Stimulated activated naive CD8-positive, alpha-beta T cell treated with anti-CD3 and anti-CD28 coated beads, Interleukin-15, amount 100 ng/mL, for 72 hours (primary cell): ENCODE measurements around the gene ITGA2.
A peak's percentile ranks its signal among the peaks of the same experiment; 100 is the strongest.

ENCODE experiments used
- ATAC-seq: fragments of 150-1000 bp; cut with Tn5 transposase; 2 replicates; pipeline ENCODE4 v1.10.0; 2021; ENCODE audit warnings: mild to moderate bottlenecking, moderate library complexity
- DNase-seq, 2 donors: peaks; one replicate each; pipeline ENCODE4 v3.0.0; 2021 to 2022
- H3K27ac Mint-ChIP-seq, 2 donors: one replicate each; pipeline ENCODE4 v1.8.0; 2022; ENCODE audit warnings: mild to moderate bottlenecking in 2 of 2, mixed read lengths in 2 of 2, moderate library complexity in 2 of 2
- H3K27me3 Mint-ChIP-seq: one replicate; pipeline ENCODE4 v1.8.0; 2022; ENCODE audit warnings: mixed read lengths
- H3K4me1 Mint-ChIP-seq: one replicate; pipeline ENCODE4 v1.8.0; 2022; ENCODE audit warnings: mild to moderate bottlenecking, mixed read lengths
- H3K4me3 Mint-ChIP-seq, 2 donors: one replicate each; pipeline ENCODE4 v1.8.0; 2022; ENCODE audit warnings: mild to moderate bottlenecking in 2 of 2, mixed read lengths in 2 of 2, moderate library complexity in 1 of 2
- H3K9me3 Mint-ChIP-seq, 2 donors: one replicate each; pipeline ENCODE4 v1.8.0; 2022; ENCODE audit warnings: mixed read lengths in 2 of 2

The ITGA2 gene

DNA sequence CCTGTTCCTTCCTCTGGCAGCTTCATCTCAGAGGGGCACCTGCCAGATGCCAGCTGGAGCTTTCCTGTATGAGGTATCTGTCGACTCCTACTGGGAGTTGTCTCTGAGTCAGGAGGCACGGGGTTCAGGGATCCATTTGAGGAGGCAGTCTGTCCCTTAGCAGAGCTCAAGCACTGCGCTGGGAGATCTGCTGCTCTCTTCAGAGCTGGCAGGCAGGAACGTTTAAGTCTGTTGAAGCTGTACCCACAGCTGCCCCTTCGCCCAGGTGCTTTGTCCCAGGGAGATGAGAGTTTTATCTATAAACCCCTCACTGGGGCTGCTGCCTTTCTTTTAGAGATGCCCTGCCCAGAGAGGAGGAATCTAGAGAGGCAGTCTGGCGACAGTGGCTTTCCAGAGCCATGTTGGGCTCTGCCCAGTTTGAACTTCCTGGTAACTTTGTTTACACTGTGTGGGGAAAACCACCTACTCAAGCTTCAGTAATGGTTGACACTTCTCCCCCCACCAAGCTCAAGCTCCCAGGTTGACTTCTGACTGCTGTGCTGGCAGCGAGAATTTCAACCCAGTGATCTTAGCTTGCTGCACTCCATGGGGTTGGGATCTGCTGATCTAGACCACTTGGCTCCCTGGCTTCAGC, 11.8 kb upstream of the ITGA2 start:
- no peak overlapping the region for H3K27ac Mint-ChIP-seq

DNA sequence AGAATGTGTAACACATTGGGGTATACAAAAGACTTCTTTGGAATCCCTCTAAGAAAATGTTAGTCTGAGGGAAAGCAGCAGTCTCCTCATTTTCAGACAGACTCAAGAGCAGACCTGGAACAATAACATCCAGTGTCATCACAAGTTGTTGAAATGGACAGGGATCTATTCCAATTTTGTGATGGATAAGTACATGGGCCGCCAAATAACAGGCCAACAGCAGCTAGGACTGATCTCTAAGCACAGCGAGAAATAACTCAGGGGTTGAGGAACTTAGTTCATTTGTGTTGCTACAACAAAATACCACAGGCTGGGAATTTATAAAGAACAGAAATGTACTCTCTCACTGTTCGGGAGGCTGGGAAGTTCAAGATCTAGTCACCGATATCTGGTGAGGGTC, 7.6 kb upstream of the ITGA2 start:
- peaks cover 0 to 6% of the 10 kb centered on the region in 2 donors for H3K9me3 Mint-ChIP-seq
- DNase-seq = no peak
- no peak overlapping the region for H3K4me3 Mint-ChIP-seq
- no peak for ATAC-seq
- peaks cover 66% of the 10 kb centered on the region for H3K27me3 Mint-ChIP-seq
- no peak overlapping the region for H3K27ac Mint-ChIP-seq
- peaks cover 8% of the 10 kb centered on the region for H3K4me1 Mint-ChIP-seq

More for the DNA sequence above, 11.8 kb upstream of the ITGA2 start:
- peaks cover 8 to 9% of the 10 kb centered on the region in 2 donors for H3K9me3 Mint-ChIP-seq
- DNase-seq (no peak), ATAC-seq (no peak)
- peaks cover 58% of the 10 kb centered on the region for H3K27me3 Mint-ChIP-seq
- no peaks in the 10 kb centered on the region for H3K4me1 Mint-ChIP-seq
- H3K4me3 Mint-ChIP-seq = no peak overlapping the region

DNA sequence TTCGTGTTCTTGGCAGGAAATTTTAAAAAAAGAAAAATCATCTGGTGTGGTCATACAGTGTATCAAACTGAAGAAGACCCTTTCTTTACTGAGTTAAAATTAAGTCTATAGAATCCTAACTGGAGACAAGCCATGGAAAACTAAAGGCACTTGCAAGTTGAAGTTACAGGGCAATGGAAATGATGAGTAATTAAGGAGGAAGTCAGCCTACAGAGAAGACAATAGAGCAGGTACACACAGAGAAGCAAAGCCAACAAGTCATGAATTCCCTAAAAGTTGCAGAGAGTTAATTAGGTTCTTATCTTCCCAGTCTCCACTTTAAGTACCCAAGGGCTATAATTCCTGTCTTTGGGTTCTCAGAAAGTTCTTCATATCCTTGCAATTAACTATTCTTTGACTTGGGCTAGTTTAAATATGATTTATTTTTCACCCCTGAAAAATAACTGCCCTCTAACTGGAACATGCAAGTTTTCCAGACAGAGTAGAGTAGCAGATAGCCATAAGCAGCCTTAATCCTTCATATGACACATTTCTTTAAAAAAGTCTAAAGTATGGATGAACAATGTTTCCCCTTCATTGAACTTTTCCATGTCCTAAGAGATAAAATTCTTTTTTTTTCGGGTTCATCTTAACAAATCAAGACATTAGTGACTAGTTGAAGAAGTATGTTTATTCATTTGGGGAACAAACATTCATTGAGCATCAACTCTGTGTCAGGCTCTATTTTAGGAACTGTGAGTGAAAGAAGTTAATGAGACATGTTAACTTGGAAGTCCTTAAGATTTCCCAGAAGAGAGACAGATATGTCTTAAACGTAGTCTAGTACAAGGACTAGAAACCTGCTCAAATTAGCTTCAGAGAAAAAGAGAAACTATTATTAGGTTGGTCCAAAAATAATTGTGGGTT, 5.2 kb upstream of the ITGA2 start:
- DNase-seq = no peak
- Mint-ChIP-seq H3K4me1 (peaks cover 22% of the 10 kb centered on the region), H3K4me3 (no peak overlapping the region), H3K27ac (no peak overlapping the region), H3K27me3 (peaks cover 79% of the 10 kb centered on the region), H3K9me3 (no peaks in the 10 kb centered on the region)
- no peak for ATAC-seq

DNA sequence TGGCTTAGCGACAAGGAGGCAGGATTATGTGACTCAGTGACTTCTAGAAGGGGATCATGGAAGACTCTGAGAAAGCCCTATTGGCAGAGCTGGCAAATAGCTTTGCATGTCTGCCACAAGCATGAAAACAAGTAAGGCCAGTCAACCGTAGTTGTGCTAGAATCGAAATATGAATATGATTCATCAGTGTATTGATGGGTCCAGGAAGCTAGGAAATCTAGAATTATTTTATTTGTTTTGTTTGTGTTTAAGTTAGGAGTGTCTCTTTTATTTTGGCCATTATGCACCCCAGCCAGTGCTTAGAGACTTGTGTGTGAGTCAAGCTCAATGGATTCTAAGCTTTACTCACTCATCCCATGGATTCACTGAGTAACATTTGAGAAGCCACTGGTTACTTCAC, 3.8 kb upstream of the ITGA2 start:
- no peak overlapping the region for H3K4me3 Mint-ChIP-seq
- peaks cover 27% of the 10 kb centered on the region for H3K4me1 Mint-ChIP-seq
- H3K9me3 Mint-ChIP-seq = no peaks in the 10 kb centered on the region
- DNase-seq (no peak), ATAC-seq (no peak)
- H3K27ac Mint-ChIP-seq = no peak overlapping the region
- peaks cover 74% of the 10 kb centered on the region for H3K27me3 Mint-ChIP-seq

DNA sequence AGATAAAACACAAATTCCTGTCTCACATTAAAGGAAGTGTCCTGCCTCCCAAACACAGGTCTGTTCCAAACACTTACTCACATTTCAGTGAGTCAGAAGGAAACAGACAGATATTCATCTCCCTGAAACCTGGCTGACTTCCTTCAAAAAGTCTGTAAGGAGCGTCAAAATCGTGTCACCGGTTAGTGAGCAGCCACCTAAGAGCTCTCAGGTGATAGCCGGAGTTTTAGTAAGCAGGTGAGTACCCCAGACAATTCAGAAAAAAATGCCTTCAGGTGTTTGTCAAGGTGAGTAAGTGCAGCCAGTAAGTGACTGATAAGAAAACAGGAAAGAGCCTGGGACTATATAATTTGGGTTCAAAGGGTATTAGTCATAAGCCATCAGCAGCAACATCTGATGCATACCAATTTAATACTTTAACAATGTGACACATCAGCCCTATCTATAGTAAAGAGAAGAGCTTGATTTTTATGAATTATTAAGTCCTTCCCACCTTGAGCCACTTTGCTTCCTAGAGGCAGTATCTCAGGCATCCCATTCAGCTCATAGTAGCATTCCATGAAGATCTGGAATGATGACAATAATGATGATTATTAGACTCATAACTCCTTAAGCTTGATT, 1.3 kb upstream of the ITGA2 start:
- Mint-ChIP-seq H3K9me3 (no peaks in the 10 kb centered on the region), H3K27me3 (peaks cover 67% of the 10 kb centered on the region), H3K4me3 (no peak overlapping the region), H3K4me1 (peaks cover 27% of the 10 kb centered on the region), H3K27ac (peak overlapping the region in 1 of 2 donors; percentile 18)
- peak; percentile 64 for ATAC-seq
- no peak for DNase-seq

DNA sequence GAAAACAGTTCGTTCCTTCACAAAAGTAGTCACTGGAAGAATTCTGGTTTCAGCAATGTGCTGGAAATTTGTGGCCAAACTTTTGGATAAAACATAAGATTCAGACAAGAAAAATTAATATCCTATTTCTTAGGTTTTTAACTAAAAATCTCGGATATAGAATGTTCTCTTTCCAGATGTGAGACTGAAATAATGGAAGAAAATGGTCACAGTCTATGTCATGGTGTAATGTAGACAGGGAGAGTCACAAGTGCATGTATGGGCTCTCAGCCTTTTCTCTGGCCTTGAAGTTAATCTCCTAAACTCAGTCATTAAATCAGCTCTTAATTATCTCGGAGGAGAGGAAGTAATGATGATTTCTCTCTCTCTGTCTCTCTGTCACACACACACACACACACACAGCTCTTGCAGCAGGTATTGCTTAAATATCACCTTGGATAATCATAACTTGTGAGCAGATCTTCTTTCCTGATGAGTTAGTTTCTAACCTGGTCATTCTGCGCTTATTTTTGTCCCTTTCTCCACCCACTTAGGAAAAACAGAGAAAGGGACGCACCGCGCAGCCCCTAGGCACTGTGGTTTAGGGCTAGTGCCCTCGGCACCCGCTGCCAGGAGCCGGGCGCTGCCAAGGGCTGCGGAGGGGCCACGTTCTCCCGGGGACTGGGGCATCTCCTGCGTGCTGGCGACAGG, 672 bp upstream of the ITGA2 start:
- Mint-ChIP-seq H3K4me1 (peaks cover 26% of the 10 kb centered on the region), H3K4me3 (peak overlapping the region; percentile 67 to 83), H3K9me3 (no peaks in the 10 kb centered on the region), H3K27me3 (peaks cover 63% of the 10 kb centered on the region), H3K27ac (peak overlapping the region in 1 of 2 donors; percentile 63)
- ATAC-seq (peak; percentile 7), DNase-seq (no peak)

DNA sequence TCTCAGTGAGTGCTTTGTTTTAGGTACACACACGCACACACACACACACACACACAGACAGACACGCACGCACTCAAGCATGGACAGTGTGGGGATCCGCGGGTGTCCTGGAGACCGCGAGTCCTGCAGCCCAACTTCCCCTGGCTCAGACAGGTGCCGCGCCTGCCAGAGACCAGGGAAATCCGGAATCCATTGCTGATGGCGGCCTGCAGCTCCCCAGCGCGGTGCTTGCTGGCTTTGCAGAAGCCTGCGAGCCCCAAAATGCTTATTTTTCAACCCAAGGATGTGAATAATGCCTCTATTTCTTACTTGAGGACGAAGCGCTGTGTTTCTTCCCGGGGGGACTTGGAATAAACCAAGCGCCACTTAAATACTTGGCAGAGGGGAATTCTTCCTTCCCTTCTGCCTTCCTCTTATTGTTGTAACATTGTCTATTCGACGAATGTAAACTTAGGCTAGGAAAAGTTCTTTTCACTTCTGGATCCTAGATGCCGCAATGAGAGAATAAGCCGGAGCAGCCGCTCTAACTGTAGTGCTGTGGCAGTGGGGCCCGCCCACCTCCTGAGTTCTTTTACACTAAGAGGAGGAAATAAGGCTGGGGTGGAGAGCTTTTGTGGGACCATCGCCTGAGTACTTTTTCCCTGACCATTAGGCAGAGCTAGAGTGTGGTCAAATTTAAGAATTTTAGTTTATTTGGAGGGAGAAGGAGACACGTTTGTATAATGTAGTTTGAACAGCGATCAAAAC, 802 bp downstream of the ITGA2 start:
- peak; percentile 21 to 32 for DNase-seq
- peak; percentile 63 for ATAC-seq
- peak overlapping the region; percentile 79 to 83 for H3K4me3 Mint-ChIP-seq
- H3K4me1 Mint-ChIP-seq = peaks cover 20% of the 10 kb centered on the region
- no peak overlapping the region for H3K27ac Mint-ChIP-seq
- H3K27me3 Mint-ChIP-seq = peaks cover 48% of the 10 kb centered on the region
- H3K9me3 Mint-ChIP-seq = no peaks in the 10 kb centered on the region

DNA sequence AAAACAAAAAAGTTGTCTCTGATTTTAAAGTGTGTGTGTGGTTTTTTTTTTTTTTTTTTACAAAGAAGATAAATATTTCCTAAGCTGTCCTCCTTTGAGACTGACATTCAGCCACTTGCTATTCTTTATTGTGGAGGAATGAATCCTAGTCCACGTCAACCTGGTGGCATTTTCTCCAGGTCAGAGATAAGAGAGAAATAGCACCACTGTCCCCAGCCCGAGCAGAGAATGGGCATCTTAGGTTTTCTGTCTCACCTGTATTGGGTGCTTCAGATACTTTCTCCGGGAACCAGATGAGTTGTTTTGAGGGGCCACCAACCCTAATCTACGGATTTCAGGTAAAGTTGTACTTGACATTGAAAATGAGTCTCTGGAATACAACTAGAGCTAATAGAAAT, 1.4 kb downstream of the ITGA2 start:
- no peak for DNase-seq

DNA sequence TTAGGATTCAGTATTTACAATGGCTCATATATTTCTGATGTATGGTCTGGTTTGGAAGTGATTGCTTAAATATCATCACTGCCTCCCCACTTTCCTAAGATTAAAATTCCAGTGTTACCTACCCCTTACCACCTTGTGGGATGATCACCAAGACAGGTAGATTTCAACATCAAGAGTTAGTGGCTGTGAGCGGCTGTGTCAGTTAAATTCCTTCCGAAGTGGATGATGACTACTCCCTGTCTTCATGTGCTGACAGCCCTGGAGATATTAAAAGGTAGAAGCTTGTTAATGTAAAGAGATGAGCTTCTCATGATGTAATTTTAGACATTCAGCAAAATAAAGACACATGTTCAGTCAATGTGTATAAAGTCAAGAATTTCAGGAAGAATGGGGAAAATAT, 4.2 kb downstream of the ITGA2 start:
- H3K27me3 Mint-ChIP-seq = peaks cover 23% of the 10 kb centered on the region
- DNase-seq (no peak), ATAC-seq (no peak)
- H3K27ac Mint-ChIP-seq = no peak overlapping the region
- no peak overlapping the region for H3K4me3 Mint-ChIP-seq
- H3K4me1 Mint-ChIP-seq = peaks cover 10% of the 10 kb centered on the region
- no peaks in the 10 kb centered on the region for H3K9me3 Mint-ChIP-seq

More for the DNA sequence above, 1.4 kb downstream of the ITGA2 start:
- H3K4me1 Mint-ChIP-seq = peaks cover 20% of the 10 kb centered on the region
- no peaks in the 10 kb centered on the region for H3K9me3 Mint-ChIP-seq
- no peak overlapping the region for H3K4me3 Mint-ChIP-seq
- H3K27ac Mint-ChIP-seq = no peak overlapping the region
- peaks cover 47% of the 10 kb centered on the region for H3K27me3 Mint-ChIP-seq
- no peak for ATAC-seq

DNA sequence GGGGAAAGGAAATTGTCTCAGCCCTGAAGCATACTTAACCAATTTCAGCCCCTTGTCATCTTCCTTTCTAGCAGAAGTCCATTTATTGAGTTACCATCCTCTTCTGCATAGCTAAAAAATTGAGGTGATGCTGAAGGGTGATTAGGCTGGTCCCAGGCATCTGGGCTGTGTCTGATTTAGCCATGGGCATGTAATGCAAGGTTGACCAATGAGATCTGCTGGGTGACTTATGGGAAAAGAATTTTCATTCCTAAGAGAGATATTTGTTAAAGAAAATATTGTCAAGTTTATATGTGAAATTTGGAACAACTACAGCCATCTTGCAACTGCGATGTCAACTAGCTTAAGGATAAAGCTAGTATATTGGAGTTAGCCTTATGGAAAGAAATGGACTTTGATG, 5.1 kb downstream of the ITGA2 start:
- peaks cover 23% of the 10 kb centered on the region for H3K27me3 Mint-ChIP-seq

DNA sequence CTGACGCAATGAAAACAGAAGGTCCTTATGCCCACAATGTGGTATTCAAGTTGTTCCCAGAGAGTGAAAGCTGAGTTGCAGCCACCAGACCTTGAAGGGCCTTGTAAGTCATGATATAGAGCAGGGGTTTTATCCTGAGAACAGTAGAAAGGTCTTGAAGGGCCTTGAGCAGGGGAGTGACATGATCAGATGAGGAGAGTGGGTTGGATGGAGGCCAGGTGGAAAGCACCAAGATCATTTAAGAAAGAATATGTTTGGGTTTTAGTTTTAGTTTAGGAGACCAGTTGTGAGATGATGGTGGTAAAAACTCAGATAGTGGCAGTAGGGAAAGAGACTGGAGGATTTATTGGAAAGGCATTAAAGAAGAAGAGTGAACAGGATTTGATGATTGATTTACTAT, 5.9 kb downstream of the ITGA2 start:
- H3K27me3 Mint-ChIP-seq = peaks cover 19% of the 10 kb centered on the region
- H3K27ac Mint-ChIP-seq = no peak overlapping the region
- DNase-seq = no peak
- no peaks in the 10 kb centered on the region for H3K9me3 Mint-ChIP-seq
- peaks cover 3% of the 10 kb centered on the region for H3K4me1 Mint-ChIP-seq
- no peak overlapping the region for H3K4me3 Mint-ChIP-seq
- no peak for ATAC-seq

More for the DNA sequence above, 5.1 kb downstream of the ITGA2 start:
- H3K4me3 Mint-ChIP-seq = no peak overlapping the region
- no peak for DNase-seq
- H3K27ac Mint-ChIP-seq = no peak overlapping the region
- no peak for ATAC-seq
- H3K4me1 Mint-ChIP-seq = peaks cover 5% of the 10 kb centered on the region
- no peaks in the 10 kb centered on the region for H3K9me3 Mint-ChIP-seq

DNA sequence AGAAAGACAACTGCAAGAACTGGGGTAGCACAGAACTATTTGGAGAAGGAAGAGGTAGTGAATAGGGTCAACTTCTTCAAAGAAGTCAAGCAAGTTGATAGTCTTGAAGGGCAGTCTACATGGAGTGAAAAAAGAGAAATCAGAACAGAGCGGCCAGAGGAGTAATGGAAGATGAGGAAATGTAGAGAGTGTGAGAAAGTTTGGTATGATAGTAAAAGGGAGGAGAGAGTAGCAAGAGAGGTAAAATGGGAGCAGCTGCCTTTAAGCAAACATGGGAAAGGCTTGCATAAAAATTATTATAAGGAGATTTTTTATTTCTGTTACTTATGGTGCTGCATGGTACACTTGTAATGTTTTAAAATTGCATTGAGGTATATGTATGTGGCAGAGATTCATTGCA, 6.8 kb downstream of the ITGA2 start:
- no peak overlapping the region for H3K4me3 Mint-ChIP-seq

DNA sequence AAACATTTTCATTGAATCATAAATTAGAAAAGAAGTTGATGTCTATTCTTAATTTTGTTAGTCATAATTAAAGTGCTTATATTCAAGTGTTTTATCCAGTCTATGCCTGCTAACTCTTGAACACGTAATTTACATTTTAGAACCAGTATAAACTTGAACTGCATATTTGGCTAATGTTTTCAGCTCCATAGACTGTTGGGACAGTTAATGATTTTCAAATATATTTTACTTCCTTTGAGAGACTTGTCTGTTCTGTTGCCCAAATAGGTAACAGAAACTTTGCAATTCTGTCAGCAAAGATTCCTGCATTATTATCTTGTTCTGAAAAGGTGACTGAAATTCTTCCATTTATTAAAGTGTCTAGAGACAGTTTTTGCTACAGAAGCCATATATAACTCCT, 7.8 kb downstream of the ITGA2 start:
- no peak overlapping the region for H3K27ac Mint-ChIP-seq

More for the DNA sequence above, 6.8 kb downstream of the ITGA2 start:
- Mint-ChIP-seq H3K9me3 (no peaks in the 10 kb centered on the region), H3K27me3 (peaks cover 15% of the 10 kb centered on the region), H3K27ac (no peak overlapping the region), H3K4me1 (no peaks in the 10 kb centered on the region)
- no peak for ATAC-seq
- DNase-seq = no peak

DNA sequence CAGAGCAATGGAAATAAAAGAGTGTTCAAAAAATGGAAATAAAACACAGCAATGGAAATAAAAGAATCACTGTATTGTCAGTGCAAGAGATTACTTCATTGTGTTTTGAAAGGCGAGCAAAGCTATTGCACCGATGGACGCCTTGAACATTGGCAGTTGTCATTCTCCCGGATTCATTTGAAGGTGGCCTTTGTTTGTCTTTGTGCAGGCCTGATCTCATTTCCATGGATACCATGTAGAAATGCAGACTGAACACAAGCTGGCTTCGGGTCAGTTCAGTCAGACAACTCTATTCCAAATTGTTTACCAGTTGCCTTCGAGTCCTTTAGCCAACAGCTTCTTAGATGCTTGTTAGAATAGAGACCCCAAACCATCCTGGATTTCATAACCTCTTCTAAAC, 8.3 kb downstream of the ITGA2 start:
- DNase-seq = no peak
- H3K4me3 Mint-ChIP-seq = no peak overlapping the region
- H3K9me3 Mint-ChIP-seq = no peaks in the 10 kb centered on the region
- ATAC-seq = no peak
- no peak overlapping the region for H3K27ac Mint-ChIP-seq
- H3K27me3 Mint-ChIP-seq = peaks cover 7% of the 10 kb centered on the region
- no peaks in the 10 kb centered on the region for H3K4me1 Mint-ChIP-seq

More for the DNA sequence above, 7.8 kb downstream of the ITGA2 start:
- no peaks in the 10 kb centered on the region for H3K4me1 Mint-ChIP-seq
- H3K4me3 Mint-ChIP-seq = no peak overlapping the region
- no peaks in the 10 kb centered on the region for H3K9me3 Mint-ChIP-seq
- DNase-seq (no peak), ATAC-seq (no peak)
- H3K27me3 Mint-ChIP-seq = peaks cover 11% of the 10 kb centered on the region
